ENCODE measurements around the gene CDH12. TPM values are rescaled to one million over a fixed set of nuclear protein-coding genes. Genes with fewer than 3 reads are reported as not detected.
"Not testable (repeated sequence)": the region's sequence is repeated elsewhere in the genome, so short reads cannot be mapped to it uniquely, and the experiment has no call there.

The CDH12 gene
- total and polyA plus RNA-seq, 2 donors (not counting 3 experiments of a cell fraction or from before 2014, with no cell fraction given) = 0.03 TPM; not detected in 1

GRCh38 chr5:22776285-22776684 is 76.9 kb downstream of the CDH12 start:
- Histone ChIP-seq H3K4me2 (ENCODE audit: insufficient read depth, low read length) (no peak overlapping the region), H3K9me3 (replicated peaks; ENCODE audit: control insufficient read depth, insufficient read depth, low read length) (no peaks in the 10 kb centered on the region), H3K27ac (ENCODE audit: insufficient read depth, low read depth, low read length) (no peak overlapping the region), H3K9ac (replicated peaks; ENCODE audit: extremely low read depth, insufficient read depth, low read length) (no peak overlapping the region), H3K9me1 (replicated peaks; ENCODE audit: control insufficient read depth, extremely low read depth, insufficient read depth, low read length) (no peaks in the 10 kb centered on the region), H3K4me3 (replicated peaks in 1 of 3; ENCODE audit: insufficient read depth in 1 of 3, low read depth in 1 of 3, low read length in 3 of 3) (no peak overlapping the region), H4K20me1 (replicated peaks; ENCODE audit: control insufficient read depth, extremely low read depth, insufficient read depth, low read length) (no peaks in the 10 kb centered on the region), H3K4me1 (ENCODE audit: control insufficient read depth, extremely low read depth, insufficient read depth, low read length) (no peaks in the 10 kb centered on the region), H3K36me3 (ENCODE audit: control insufficient read depth in 2 of 2, extremely low read depth in 1 of 2, insufficient read depth in 2 of 2, low read length in 2 of 2) (no peaks in the 10 kb centered on the region), H2AFZ (ENCODE audit: low read depth, low read length) (no peak overlapping the region), H3K79me2 (ENCODE audit: control insufficient read depth, insufficient read depth, low read length) (no peaks in the 10 kb centered on the region), H3K27me3 (ENCODE audit: control insufficient read depth in 2 of 2, insufficient read depth in 2 of 2, low read length in 2 of 2) (no peaks in the 10 kb centered on the region)
- TF ChIP-seq MYC (IDR thresholded peaks at IDR 0.05; ENCODE audit: low read depth, low read length) (no peak), FOS (IDR thresholded peaks at IDR 0.05; ENCODE audit: borderline replicate concordance, insufficient read depth, low read length) (no peak), POLR2AphosphoS5 (IDR thresholded peaks at IDR 0.05; ENCODE audit: insufficient read depth, low read depth, low read length) (no peak), GATA2 (IDR thresholded peaks at IDR 0.05; ENCODE audit: insufficient read depth, insufficient read length, low read depth, low read length) (no peak)
- POLR2A ChIA-PET = no interaction called here
- FAIRE-seq (no peak), DNase-seq (ENCODE audit: low read depth, low spot score) (no peak)
- dilution Hi-C loops (cut with MboI; ENCODE audit: extremely low pct_ligation_motif_present, low sequenced_read_pairs) (no loop called here), intact Hi-C loops (cut with micrococcal nuclease) (no loop called here)
- CTCF ChIA-PET = no interaction called here
- no TSS peak for BruUV-seq (replicated peaks)

DNA sequence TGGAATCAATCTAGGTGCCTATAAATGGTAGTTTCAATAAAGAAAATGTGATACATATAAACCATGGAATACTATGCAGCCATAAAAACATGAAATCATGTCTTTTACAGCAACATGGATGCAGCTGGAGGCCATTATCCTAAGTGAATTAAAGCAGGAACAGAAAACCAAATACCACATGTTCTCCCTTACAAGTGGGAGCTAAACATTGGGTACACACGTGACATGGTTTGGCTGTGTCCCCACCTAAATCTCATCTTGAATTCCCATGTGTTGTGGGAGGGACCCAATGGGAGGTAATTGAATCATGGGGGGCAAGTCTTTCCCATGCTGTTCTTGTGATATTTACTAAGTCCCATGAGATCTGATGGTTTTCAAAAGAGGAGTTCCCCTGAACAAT is 78.9 kb downstream of the CDH12 start:
- CTCF ChIA-PET = not testable (repeated sequence)

More for the DNA sequence above, 78.9 kb downstream of the CDH12 start:
- H3K27ac ChIP-seq (ENCODE audit: insufficient read depth, low read depth, low read length); dilution Hi-C loops (cut with MboI; ENCODE audit: extremely low pct_ligation_motif_present, low sequenced_read_pairs); POLR2A ChIA-PET; H3K9me3 ChIP-seq (replicated peaks; ENCODE audit: control insufficient read depth, insufficient read depth, low read length); H3K9me1 ChIP-seq (replicated peaks; ENCODE audit: control insufficient read depth, extremely low read depth, insufficient read depth, low read length); FAIRE-seq; H3K79me2 ChIP-seq (ENCODE audit: control insufficient read depth, insufficient read depth, low read length); BruUV-seq (replicated peaks); DNase-seq (ENCODE audit: low read depth, low spot score); H2AFZ ChIP-seq (ENCODE audit: low read depth, low read length); H3K4me2 ChIP-seq (ENCODE audit: insufficient read depth, low read length); intact Hi-C loops (cut with micrococcal nuclease); H3K4me3 ChIP-seq (replicated peaks in 1 of 3; ENCODE audit: insufficient read depth in 1 of 3, low read depth in 1 of 3, low read length in 3 of 3); H3K4me1 ChIP-seq (ENCODE audit: control insufficient read depth, extremely low read depth, insufficient read depth, low read length); H3K27me3 ChIP-seq (ENCODE audit: control insufficient read depth in 2 of 2, insufficient read depth in 2 of 2, low read length in 2 of 2); H3K36me3 ChIP-seq (ENCODE audit: control insufficient read depth in 2 of 2, extremely low read depth in 1 of 2, insufficient read depth in 2 of 2, low read length in 2 of 2); H3K9ac ChIP-seq (replicated peaks; ENCODE audit: extremely low read depth, insufficient read depth, low read length); H4K20me1 ChIP-seq (replicated peaks; ENCODE audit: control insufficient read depth, extremely low read depth, insufficient read depth, low read length): not testable (repeated sequence)

Data from endothelial cell of umbilical vein (primary cell).